Mucosa of stomach (tissue), 1 donor: Measurements from ENCODE around the gene ITLN1.
"Not testable (repeated sequence)": the region's sequence is repeated elsewhere in the genome, so short reads cannot be mapped to it uniquely, and the experiment has no call there.

Experiments
- H3K27me3 ChIP-seq: one replicate; pipeline ENCODE4 v1.7.0; 2013; ENCODE audit warnings: mild to moderate bottlenecking, low read length; ENCODE audit not compliant: control insufficient read depth, insufficient read depth
- H3K36me3 ChIP-seq: one replicate; pipeline ENCODE4 v1.7.0; 2013; ENCODE audit warnings: low read length; ENCODE audit not compliant: control insufficient read depth, insufficient read depth
- H3K4me1 ChIP-seq: one replicate; pipeline ENCODE4 v1.7.0; 2013; ENCODE audit warnings: mild to moderate bottlenecking, low read length; ENCODE audit not compliant: control insufficient read depth, insufficient read depth
- H3K4me3 ChIP-seq: one replicate; pipeline ENCODE4 v1.7.0; 2013; ENCODE audit warnings: low read length
- H3K9ac ChIP-seq: one replicate; pipeline ENCODE4 v1.7.0; 2013; ENCODE audit warnings: mild to moderate bottlenecking, low read length, moderate library complexity
- H3K9me3 ChIP-seq: one replicate; pipeline ENCODE4 v1.7.0; 2013; ENCODE audit warnings: mild to moderate bottlenecking, low read length, moderate library complexity; ENCODE audit not compliant: control insufficient read depth
- donor health status: Pancreatic carcinoma.

Gene ITLN1

DNA sequence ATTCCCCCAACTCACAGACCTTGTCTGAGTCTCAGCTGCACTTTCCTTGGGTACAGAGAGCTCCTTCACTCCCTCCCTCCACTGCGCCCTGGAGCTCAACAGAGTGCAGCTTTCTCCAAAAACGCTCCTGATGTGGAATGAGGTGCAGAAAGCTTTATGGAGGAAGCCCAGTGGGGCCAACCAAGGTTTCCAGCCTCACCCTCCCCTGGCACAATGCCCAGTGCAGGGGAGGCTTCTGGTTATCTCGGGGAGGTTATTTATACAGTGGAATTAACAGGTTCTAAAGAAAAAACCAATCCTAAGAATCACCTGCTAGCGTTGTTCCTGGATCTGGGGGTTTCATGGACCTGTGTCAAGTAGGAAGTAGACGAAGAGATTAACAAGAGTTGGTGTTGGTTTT is at the start of gene ITLN1:
Gene ITLN1, minus strand, starts transcription at position 139 of the 400 bp plus-strand sequence. CDS start 303 bp downstream, outside the sequence.
- no peaks in the 10 kb centered on the region for H3K36me3 ChIP-seq
- no peak within 1 kb of the TSS for H3K4me3 ChIP-seq
- no peaks in the 10 kb centered on the region for H3K9me3 ChIP-seq
- H3K27me3 ChIP-seq: no peaks in the 10 kb centered on the region
- H3K4me1 ChIP-seq: no peaks in the 10 kb centered on the region
- H3K9ac ChIP-seq: no peak within 1 kb of the TSS

- H3K4me3 ChIP-seq, H3K27me3 ChIP-seq, H3K4me1 ChIP-seq, H3K36me3 ChIP-seq, H3K9ac ChIP-seq, H3K9me3 ChIP-seq: not testable (repeated sequence)
Observed at GRCh38 chr1:160933305-160933704, 48.3 kb upstream of the ITLN1 start.

DNA sequence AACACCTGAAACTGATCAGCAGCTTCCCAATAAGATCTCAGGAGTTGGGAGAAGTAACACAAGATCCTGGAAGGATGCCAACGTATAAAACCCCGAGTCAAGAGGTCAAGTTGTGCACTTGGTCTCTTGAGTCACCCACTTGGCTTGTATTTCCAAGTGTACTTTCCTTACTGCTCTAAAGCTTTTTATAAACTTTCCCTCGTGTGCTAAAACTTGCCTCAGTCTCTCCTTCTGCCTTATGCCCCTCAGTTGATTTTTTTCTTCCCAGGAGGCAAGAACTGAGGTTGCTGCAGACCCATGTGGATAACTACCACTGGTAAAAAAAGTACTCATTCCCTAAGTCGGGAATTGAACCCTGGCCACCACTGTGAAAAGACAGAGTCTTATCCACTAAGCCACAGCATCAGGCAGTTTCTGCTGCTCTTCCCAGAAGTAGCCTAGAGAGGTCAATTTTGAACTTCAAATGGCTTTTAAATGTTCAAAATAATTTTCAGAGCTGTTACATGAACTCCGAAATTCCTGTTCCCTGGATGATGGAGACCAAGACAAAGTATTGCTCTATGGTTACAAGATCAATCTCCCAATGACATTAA is 40.8 kb upstream of the ITLN1 start:
- Histone ChIP-seq H3K4me1 (peaks cover 4% of the 10 kb centered on the region), H3K27me3 (no peaks in the 10 kb centered on the region), H3K4me3 (no peak overlapping the region), H3K9ac (no peak overlapping the region), H3K36me3 (no peaks in the 10 kb centered on the region), H3K9me3 (peaks cover 5% of the 10 kb centered on the region)

DNA sequence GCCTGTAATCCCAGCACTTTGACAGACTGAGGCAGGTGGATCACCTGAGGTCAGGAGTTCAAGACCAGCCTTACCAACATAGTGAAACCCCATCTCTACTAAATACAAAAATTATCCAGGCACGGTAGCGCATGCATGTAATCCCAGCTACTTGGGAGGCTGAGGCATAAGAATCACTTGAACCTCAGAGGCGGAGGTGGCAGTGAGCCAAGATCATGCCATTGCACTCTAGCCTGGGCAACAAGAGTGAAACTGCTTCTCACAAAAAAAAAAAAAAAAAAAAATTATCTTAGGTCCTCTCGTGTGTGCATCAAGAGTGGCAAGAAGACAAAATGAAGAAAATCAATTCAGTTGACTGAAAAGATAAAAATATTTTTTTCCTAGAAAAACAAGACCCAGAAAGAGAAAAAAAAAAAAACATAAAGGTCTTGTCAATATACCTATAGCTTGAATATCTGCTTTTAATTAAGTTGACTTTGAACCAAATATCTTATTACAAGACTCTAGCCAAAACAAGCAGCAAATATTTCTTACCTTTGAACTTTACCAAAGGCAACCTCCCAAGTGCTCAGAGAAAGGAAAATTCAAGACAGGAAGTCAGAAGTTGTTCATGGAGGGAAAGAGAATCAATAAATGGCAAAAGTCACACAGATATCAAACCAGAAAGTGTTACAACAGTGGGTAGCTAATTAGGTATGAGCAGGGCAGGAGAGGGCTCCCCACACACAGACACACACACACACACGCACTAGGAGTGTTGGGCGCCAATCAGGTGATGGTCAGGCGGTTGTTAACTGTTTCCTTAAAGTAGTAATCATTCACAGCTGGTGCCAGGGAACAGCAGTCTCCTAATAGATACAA is 40.0 kb upstream of the ITLN1 start:
- Histone ChIP-seq H3K4me1 (peaks cover 4% of the 10 kb centered on the region), H3K27me3 (no peaks in the 10 kb centered on the region), H3K4me3 (no peak overlapping the region), H3K9ac (no peak overlapping the region), H3K9me3 (peaks cover 5% of the 10 kb centered on the region), H3K36me3 (no peaks in the 10 kb centered on the region)

GRCh38 chr1:160916666-160917065 is 31.7 kb upstream of the ITLN1 start:
- no peaks in the 10 kb centered on the region for H3K36me3 ChIP-seq
- no peak overlapping the region for H3K4me3 ChIP-seq
- H3K4me1 ChIP-seq: no peaks in the 10 kb centered on the region

DNA sequence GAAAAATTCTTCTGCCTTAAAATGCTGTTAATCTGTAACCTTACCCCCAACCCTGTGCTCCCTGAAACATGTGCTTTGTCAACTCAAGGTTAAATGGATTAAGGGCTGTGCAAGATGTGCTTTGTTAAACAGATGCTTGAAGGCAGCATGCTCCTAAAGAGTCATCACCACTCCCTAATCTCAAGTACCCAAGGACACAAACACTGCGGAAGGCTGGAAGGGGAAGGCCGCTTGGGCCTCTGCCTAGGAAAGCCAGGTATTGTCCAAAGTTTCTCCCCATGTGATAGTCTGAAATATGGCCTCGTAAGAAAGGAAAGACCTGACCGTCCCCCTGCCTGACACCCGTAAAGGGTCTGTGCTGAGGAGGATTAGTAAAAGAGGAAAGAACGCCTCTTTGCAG is 28.2 kb upstream of the ITLN1 start:
- not testable (repeated sequence) for H3K9ac ChIP-seq, H3K9me3 ChIP-seq, H3K27me3 ChIP-seq, H3K36me3 ChIP-seq, H3K4me1 ChIP-seq, H3K4me3 ChIP-seq

More at GRCh38 chr1:160916666-160917065, 31.7 kb upstream of the ITLN1 start:
- Histone ChIP-seq H3K9ac (no peak overlapping the region), H3K27me3 (no peaks in the 10 kb centered on the region), H3K9me3 (no peaks in the 10 kb centered on the region)

DNA sequence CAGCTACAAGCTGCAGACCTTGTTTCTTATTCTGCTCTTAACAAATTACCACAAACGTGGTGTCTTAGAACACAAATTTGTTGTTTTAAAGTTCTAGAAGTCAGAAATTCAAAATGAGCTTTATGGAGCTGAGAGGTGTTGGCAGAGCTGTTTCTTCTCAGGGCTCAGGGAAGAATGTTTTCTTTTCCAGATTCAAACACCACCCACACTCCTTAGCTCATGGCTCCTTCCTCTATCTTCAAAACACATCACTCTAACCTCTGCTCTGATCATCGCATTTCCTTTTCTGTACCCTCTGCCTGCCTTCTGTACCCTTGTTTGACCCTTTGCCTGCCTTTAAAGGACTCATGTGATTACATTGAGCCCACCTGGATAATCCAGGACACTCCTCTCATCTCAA is 26.9 kb upstream of the ITLN1 start:
- H3K36me3 ChIP-seq: no peaks in the 10 kb centered on the region
- H3K4me3 ChIP-seq: no peak overlapping the region
- H3K27me3 ChIP-seq: no peaks in the 10 kb centered on the region
- H3K9ac ChIP-seq: no peak overlapping the region
- H3K9me3 ChIP-seq: no peaks in the 10 kb centered on the region
- no peaks in the 10 kb centered on the region for H3K4me1 ChIP-seq

- H3K9me3 ChIP-seq: no peaks in the 10 kb centered on the region
- no peak overlapping the region for H3K4me3 ChIP-seq
- H3K36me3 ChIP-seq: no peaks in the 10 kb centered on the region
- no peaks in the 10 kb centered on the region for H3K27me3 ChIP-seq
- no peak overlapping the region for H3K9ac ChIP-seq
- peaks cover 3% of the 10 kb centered on the region for H3K4me1 ChIP-seq
Observed at GRCh38 chr1:160911441-160911840, 26.5 kb upstream of the ITLN1 start.

- Histone ChIP-seq H3K9me3 (no peaks in the 10 kb centered on the region), H3K4me1 (peaks cover 12% of the 10 kb centered on the region), H3K4me3 (no peak overlapping the region), H3K27me3 (no peaks in the 10 kb centered on the region), H3K36me3 (no peaks in the 10 kb centered on the region), H3K9ac (no peak overlapping the region)
Observed at GRCh38 chr1:160910170-160910750, 25.3 kb upstream of the ITLN1 start.

GRCh38 chr1:160907976-160908375 is 23.0 kb upstream of the ITLN1 start:
- no peaks in the 10 kb centered on the region for H3K27me3 ChIP-seq
- H3K9ac ChIP-seq: no peak overlapping the region
- H3K4me3 ChIP-seq: no peak overlapping the region
- peaks cover 22% of the 10 kb centered on the region for H3K4me1 ChIP-seq
- H3K9me3 ChIP-seq: no peaks in the 10 kb centered on the region
- H3K36me3 ChIP-seq: no peaks in the 10 kb centered on the region

GRCh38 chr1:160905617-160905989 is 20.6 kb upstream of the ITLN1 start:
- peaks cover 22% of the 10 kb centered on the region for H3K4me1 ChIP-seq
- H3K27me3 ChIP-seq: no peaks in the 10 kb centered on the region
- no peak overlapping the region for H3K4me3 ChIP-seq
- no peak overlapping the region for H3K9ac ChIP-seq
- H3K9me3 ChIP-seq: no peaks in the 10 kb centered on the region
- no peaks in the 10 kb centered on the region for H3K36me3 ChIP-seq
